IMR-90 (cell line): ENCODE results near the gene METTL21C.

Source experiments
- CEBPB ChIP-seq: IDR thresholded peaks from 2 replicates; pipeline ENCODE4 v1.6.1; 2012; ENCODE audit warnings: low read depth, low read length, improper control_type of control experiment
- CHD1 ChIP-seq: IDR thresholded peaks from 2 replicates; pipeline ENCODE4 v1.6.1; 2012; ENCODE audit warnings: low read depth, low read length, improper control_type of control experiment
- MAZ ChIP-seq: IDR thresholded peaks from 2 replicates; pipeline ENCODE4 v1.6.1; 2012; ENCODE audit warnings: low read depth, mild to moderate bottlenecking, low read length, improper control_type of control experiment, moderate library complexity, borderline replicate concordance
- POLR2A ChIP-seq: IDR thresholded peaks from 2 replicates; pipeline ENCODE4 v1.6.1; 2012; ENCODE audit warnings: mild to moderate bottlenecking, low read depth, low read length
- RAD21 ChIP-seq: IDR thresholded peaks from 2 replicates; pipeline ENCODE4 v1.6.1; 2012; ENCODE audit warnings: low read length, improper control_type of control experiment
- RCOR1 ChIP-seq: IDR thresholded peaks from 2 replicates; pipeline ENCODE4 v1.6.1; 2012; ENCODE audit warnings: mild to moderate bottlenecking, low read length, improper control_type of control experiment; ENCODE audit not compliant: insufficient replicate concordance
- RFX5 ChIP-seq: IDR thresholded peaks from 2 replicates; pipeline ENCODE4 v1.8.0; 2012; ENCODE audit warnings: low read depth, mild to moderate bottlenecking, low read length, moderate library complexity
- SMC3 ChIP-seq: fragments of 150-350 bp; IDR thresholded peaks from 2 replicates; pipeline ENCODE4 v1.6.1; 2016; ENCODE audit warnings: low read depth, mild to moderate bottlenecking, antibody characterized with exemption, low read length, moderate library complexity
- TF ChIP-seq, protein P1 (sequence below): conservative IDR thresholded peaks from 2 replicates; pipeline ENCODE4 v1.5.1; 2012; ENCODE audit warnings: mild to moderate bottlenecking, low read depth, low read length, improper control_type of control experiment
- TF ChIP-seq, protein P2 (sequence below): fragments of 150-350 bp; IDR thresholded peaks from 2 replicates; pipeline ENCODE4 v1.6.1; 2016; ENCODE audit warnings: low read depth, mild to moderate bottlenecking, low read length, moderate library complexity, borderline replicate concordance

DNA sequence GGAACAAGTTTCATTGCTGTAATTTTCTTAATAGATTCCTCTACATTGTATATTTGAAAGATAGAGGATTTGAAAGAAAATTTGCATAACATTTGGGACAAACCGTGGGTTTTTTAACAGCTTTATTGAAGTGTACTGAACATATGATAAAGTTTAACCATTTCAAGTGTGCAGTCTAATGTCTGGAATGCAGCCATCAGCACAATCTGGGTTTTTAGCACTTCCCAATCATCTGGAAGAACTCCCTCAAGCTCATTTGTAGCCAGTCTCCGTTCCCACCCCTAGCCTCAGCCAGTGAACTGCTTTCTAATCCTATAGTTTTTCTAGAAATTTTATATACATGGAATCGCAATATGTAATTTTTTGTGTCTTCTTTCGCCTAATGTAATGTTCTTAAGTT is 12.6 kb downstream of the METTL21C start:
- TF ChIP-seq POLR2A (no peak), RCOR1 (no peak), RAD21 (no peak), CHD1 (no peak), SMC3 (no peak), RFX5 (no peak), CEBPB (no peak), MAZ (no peak)
- TF ChIP-seq, protein P1, sequence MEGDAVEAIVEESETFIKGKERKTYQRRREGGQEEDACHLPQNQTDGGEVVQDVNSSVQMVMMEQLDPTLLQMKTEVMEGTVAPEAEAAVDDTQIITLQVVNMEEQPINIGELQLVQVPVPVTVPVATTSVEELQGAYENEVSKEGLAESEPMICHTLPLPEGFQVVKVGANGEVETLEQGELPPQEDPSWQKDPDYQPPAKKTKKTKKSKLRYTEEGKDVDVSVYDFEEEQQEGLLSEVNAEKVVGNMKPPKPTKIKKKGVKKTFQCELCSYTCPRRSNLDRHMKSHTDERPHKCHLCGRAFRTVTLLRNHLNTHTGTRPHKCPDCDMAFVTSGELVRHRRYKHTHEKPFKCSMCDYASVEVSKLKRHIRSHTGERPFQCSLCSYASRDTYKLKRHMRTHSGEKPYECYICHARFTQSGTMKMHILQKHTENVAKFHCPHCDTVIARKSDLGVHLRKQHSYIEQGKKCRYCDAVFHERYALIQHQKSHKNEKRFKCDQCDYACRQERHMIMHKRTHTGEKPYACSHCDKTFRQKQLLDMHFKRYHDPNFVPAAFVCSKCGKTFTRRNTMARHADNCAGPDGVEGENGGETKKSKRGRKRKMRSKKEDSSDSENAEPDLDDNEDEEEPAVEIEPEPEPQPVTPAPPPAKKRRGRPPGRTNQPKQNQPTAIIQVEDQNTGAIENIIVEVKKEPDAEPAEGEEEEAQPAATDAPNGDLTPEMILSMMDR: no peak
- TF ChIP-seq, protein P2, sequence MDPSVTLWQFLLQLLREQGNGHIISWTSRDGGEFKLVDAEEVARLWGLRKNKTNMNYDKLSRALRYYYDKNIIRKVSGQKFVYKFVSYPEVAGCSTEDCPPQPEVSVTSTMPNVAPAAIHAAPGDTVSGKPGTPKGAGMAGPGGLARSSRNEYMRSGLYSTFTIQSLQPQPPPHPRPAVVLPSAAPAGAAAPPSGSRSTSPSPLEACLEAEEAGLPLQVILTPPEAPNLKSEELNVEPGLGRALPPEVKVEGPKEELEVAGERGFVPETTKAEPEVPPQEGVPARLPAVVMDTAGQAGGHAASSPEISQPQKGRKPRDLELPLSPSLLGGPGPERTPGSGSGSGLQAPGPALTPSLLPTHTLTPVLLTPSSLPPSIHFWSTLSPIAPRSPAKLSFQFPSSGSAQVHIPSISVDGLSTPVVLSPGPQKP: no peak
